ENCODE results near the gene BBS2.

DNA sequence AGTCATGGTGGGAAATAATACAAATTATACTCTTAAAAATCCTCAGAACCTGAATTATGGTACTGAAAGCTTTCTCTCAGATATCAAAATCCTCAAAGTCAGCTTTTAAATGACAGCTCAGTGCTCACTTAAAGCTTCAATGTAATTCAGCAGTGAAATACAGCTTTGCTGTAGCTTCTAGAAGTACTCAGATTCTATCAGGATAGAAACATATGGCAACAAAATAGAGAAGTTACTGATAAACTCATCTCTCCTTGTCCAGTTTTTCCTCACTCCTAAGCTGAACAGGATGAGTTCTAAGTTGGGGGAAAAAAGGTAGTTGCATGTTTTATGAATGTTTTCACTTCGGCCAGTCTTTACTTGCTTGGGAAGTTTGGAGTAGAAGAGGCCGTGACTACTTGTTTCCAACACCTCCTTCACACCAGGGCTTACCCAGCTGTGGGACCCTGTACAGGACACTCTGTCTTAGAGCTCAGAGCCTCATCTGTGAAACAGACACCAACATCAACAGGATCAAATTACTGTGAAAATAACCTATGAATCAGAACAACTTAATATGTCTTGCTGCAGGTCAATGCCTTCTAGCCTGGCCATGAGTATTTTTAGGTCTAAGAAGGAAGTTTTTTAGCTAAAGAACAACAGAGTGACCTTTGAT, 38.2 kb downstream of the BBS2 start:
- TF ChIP-seq, protein P1, sequence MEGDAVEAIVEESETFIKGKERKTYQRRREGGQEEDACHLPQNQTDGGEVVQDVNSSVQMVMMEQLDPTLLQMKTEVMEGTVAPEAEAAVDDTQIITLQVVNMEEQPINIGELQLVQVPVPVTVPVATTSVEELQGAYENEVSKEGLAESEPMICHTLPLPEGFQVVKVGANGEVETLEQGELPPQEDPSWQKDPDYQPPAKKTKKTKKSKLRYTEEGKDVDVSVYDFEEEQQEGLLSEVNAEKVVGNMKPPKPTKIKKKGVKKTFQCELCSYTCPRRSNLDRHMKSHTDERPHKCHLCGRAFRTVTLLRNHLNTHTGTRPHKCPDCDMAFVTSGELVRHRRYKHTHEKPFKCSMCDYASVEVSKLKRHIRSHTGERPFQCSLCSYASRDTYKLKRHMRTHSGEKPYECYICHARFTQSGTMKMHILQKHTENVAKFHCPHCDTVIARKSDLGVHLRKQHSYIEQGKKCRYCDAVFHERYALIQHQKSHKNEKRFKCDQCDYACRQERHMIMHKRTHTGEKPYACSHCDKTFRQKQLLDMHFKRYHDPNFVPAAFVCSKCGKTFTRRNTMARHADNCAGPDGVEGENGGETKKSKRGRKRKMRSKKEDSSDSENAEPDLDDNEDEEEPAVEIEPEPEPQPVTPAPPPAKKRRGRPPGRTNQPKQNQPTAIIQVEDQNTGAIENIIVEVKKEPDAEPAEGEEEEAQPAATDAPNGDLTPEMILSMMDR (IDR thresholded peaks at IDR 0.05), result no peak
- TF ChIP-seq, protein P2, sequence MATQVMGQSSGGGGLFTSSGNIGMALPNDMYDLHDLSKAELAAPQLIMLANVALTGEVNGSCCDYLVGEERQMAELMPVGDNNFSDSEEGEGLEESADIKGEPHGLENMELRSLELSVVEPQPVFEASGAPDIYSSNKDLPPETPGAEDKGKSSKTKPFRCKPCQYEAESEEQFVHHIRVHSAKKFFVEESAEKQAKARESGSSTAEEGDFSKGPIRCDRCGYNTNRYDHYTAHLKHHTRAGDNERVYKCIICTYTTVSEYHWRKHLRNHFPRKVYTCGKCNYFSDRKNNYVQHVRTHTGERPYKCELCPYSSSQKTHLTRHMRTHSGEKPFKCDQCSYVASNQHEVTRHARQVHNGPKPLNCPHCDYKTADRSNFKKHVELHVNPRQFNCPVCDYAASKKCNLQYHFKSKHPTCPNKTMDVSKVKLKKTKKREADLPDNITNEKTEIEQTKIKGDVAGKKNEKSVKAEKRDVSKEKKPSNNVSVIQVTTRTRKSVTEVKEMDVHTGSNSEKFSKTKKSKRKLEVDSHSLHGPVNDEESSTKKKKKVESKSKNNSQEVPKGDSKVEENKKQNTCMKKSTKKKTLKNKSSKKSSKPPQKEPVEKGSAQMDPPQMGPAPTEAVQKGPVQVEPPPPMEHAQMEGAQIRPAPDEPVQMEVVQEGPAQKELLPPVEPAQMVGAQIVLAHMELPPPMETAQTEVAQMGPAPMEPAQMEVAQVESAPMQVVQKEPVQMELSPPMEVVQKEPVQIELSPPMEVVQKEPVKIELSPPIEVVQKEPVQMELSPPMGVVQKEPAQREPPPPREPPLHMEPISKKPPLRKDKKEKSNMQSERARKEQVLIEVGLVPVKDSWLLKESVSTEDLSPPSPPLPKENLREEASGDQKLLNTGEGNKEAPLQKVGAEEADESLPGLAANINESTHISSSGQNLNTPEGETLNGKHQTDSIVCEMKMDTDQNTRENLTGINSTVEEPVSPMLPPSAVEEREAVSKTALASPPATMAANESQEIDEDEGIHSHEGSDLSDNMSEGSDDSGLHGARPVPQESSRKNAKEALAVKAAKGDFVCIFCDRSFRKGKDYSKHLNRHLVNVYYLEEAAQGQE (IDR thresholded peaks at IDR 0.05; ENCODE audit: insufficient read depth in 1 of 2, low read depth in 2 of 2, low read length in 1 of 2), result no peak
- no peak for TF ChIP-seq POLR2AphosphoS5 (IDR thresholded peaks at IDR 0.05; ENCODE audit: low read depth, low read length)
